Panc1 (cell line): ENCODE measurements around the gene EMC8. TPM values are rescaled to one million over a fixed set of nuclear protein-coding genes. Genes with fewer than 3 reads are reported as not detected.

Experiments used
- ATAC-seq: fragments of 200-7000 bp; cut with Tn5 transposase; 2 replicates; pipeline ENCODE4 v1.9.1; 2020; ENCODE audit warnings: mild to moderate bottlenecking, moderate library complexity
- BruUV-seq: library from RNA; stranded (reverse); fragments of 400-500 nt; replicated peaks from 2 replicates; lab custom pipeline; 2021; lab: Mats Ljungman, UMichigan
- CTCF ChIA-PET: fragments of 300-600 bp; sonication (Branson Sonifier 250); formaldehyde crosslinking; loops from one replicate; lab custom pipeline; 2022; ENCODE audit warnings: antibody characterized with exemption; lab: Charles Lee
- POLR2A ChIA-PET: fragments of 300-600 bp; sonication (Branson Sonifier 250); formaldehyde crosslinking; loops from one replicate; lab custom pipeline; 2022; ENCODE audit warnings: antibody characterized with exemption; lab: Charles Lee
- DNase-seq: peaks from one replicate; pipeline ENCODE4 v3.0.0-alpha.2; 2010; ENCODE audit warnings: low read depth, low spot score
- H3K27ac ChIP-seq: 2 replicates; pipeline ENCODE4 v1.5.1; 2011; ENCODE audit warnings: mild to moderate bottlenecking, low read length, inconsistent platforms
- H3K27me3 ChIP-seq: fragments of 200-500 bp; sonication (Bioruptor generic); 2 replicates; pipeline ENCODE4 v1.6.0; 2014; ENCODE audit warnings: low read length, inconsistent platforms; ENCODE audit not compliant: control insufficient read depth, insufficient read depth
- H3K36me3 ChIP-seq: fragments of 200-500 bp; sonication (Bioruptor generic); 2 replicates; pipeline ENCODE4 v1.5.1; 2014; ENCODE audit warnings: inconsistent platforms, mild to moderate bottlenecking, low read length, moderate library complexity; ENCODE audit not compliant: control insufficient read depth, insufficient read depth
- H3K4me1 ChIP-seq: 2 replicates; pipeline ENCODE4 v1.5.1; 2011; ENCODE audit warnings: inconsistent platforms, mild to moderate bottlenecking, low read length, moderate library complexity; ENCODE audit not compliant: control insufficient read depth, insufficient read depth
- H3K4me3 ChIP-seq, 2 experiments: 2 replicates each; pipeline ENCODE4 v1.5.1; 2011 to 2012; ENCODE audit warnings: low read depth in 2 of 2, low read length in 2 of 2, mild to moderate bottlenecking in 2 of 2, inconsistent platforms in 1 of 2, moderate library complexity in 1 of 2
- H3K9me3 ChIP-seq: fragments of 200-500 bp; sonication (Bioruptor generic); 2 replicates; pipeline ENCODE4 v1.5.1; 2014; ENCODE audit warnings: low read depth, mild to moderate bottlenecking, inconsistent platforms, low read length, moderate library complexity; ENCODE audit not compliant: control insufficient read depth, insufficient read depth
- POLR2AphosphoS5 ChIP-seq: IDR thresholded peaks from 2 replicates; pipeline ENCODE4 v1.6.1; 2012; ENCODE audit warnings: mild to moderate bottlenecking, low read depth, low read length, moderate library complexity
- SIN3A ChIP-seq: IDR thresholded peaks from 2 replicates; pipeline ENCODE4 v1.6.1; 2012; ENCODE audit warnings: low read depth, mild to moderate bottlenecking, low read length, moderate library complexity, borderline replicate concordance; ENCODE audit not compliant: insufficient read depth
- TCF7L2 ChIP-seq: IDR thresholded peaks from 2 replicates; pipeline ENCODE4 v1.6.1; 2011; ENCODE audit warnings: mild to moderate bottlenecking, low read depth, low read length, inconsistent platforms
- in situ Hi-C: cut with HindIII; loops from 2 replicates; pipeline ENCODE4 v1.10.0; 2016; ENCODE audit warnings: low sequenced_read_pairs, low pct_unique_long_range_greater_than_20kb
- intact Hi-C: fragments of 100-400 bp; cut with micrococcal nuclease; formaldehyde crosslinking; loops from one replicate; pipeline ENCODE4 v1.10.0; 2022; ENCODE audit not compliant: unreplicated experiment
- total RNA-seq: library from RNA; stranded (reverse); gene quantifications from one replicate; pipeline ENCODE4 v1.2.1, GENCODE V29; 2021; ENCODE audit not compliant: unreplicated experiment
- TF ChIP-seq, protein P1 (sequence below), 2 experiments: IDR thresholded peaks; 2 replicates each; pipeline ENCODE4 v1.6.1; 2011 to 2012; ENCODE audit warnings: low read depth in 2 of 2, control low read depth in 1 of 2, low read length in 1 of 2, mild to moderate bottlenecking in 1 of 2, moderate library complexity in 1 of 2; ENCODE audit not compliant: insufficient read depth in 1 of 2
- TF ChIP-seq, protein P2 (sequence below): fragments of 450-650 bp; IDR thresholded peaks from 2 replicates; pipeline ENCODE4 v1.5.1; 2017; ENCODE audit warnings: mild to moderate bottlenecking

Gene EMC8
- total RNA-seq, 1 experiment from 2014 or later = 39.1 TPM

DNA sequence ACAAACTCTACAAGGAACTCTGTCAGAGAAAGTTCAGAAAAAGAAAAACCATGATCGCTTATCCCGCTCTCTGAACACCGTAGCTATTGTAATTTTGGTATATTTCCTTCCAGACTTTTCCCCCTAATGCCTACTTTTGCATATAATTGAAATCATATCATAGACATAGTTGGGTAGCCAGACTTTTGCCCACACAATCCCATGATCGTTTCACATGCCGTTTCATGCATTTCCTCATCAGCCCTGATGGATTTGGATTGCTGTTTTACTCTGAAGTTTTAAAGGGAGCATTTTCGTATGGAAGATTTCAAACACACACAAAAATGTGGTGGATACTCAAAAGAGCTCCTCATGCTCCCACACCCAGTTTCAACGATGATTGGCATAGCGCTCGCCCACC, 31.5 kb upstream of the EMC8 start:
- POLR2A ChIA-PET = no interaction called here
- H3K4me3 ChIP-seq = no peak overlapping the region
- no peaks in the 10 kb centered on the region for H3K4me1 ChIP-seq
- BruUV-seq = no TSS peak
- H3K36me3 ChIP-seq = no peaks in the 10 kb centered on the region
- in situ Hi-C loops = no loop called here
- H3K9me3 ChIP-seq = no peaks in the 10 kb centered on the region
- no peak overlapping the region for H3K27ac ChIP-seq
- TF ChIP-seq TCF7L2 = no peak
- TF ChIP-seq, protein P1, sequence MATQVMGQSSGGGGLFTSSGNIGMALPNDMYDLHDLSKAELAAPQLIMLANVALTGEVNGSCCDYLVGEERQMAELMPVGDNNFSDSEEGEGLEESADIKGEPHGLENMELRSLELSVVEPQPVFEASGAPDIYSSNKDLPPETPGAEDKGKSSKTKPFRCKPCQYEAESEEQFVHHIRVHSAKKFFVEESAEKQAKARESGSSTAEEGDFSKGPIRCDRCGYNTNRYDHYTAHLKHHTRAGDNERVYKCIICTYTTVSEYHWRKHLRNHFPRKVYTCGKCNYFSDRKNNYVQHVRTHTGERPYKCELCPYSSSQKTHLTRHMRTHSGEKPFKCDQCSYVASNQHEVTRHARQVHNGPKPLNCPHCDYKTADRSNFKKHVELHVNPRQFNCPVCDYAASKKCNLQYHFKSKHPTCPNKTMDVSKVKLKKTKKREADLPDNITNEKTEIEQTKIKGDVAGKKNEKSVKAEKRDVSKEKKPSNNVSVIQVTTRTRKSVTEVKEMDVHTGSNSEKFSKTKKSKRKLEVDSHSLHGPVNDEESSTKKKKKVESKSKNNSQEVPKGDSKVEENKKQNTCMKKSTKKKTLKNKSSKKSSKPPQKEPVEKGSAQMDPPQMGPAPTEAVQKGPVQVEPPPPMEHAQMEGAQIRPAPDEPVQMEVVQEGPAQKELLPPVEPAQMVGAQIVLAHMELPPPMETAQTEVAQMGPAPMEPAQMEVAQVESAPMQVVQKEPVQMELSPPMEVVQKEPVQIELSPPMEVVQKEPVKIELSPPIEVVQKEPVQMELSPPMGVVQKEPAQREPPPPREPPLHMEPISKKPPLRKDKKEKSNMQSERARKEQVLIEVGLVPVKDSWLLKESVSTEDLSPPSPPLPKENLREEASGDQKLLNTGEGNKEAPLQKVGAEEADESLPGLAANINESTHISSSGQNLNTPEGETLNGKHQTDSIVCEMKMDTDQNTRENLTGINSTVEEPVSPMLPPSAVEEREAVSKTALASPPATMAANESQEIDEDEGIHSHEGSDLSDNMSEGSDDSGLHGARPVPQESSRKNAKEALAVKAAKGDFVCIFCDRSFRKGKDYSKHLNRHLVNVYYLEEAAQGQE (IDR thresholded peaks at IDR 0.05; ENCODE audit: insufficient read depth in 1 of 2, low read depth in 2 of 2, low read length in 1 of 2) = no peak
- TF ChIP-seq, protein P2, sequence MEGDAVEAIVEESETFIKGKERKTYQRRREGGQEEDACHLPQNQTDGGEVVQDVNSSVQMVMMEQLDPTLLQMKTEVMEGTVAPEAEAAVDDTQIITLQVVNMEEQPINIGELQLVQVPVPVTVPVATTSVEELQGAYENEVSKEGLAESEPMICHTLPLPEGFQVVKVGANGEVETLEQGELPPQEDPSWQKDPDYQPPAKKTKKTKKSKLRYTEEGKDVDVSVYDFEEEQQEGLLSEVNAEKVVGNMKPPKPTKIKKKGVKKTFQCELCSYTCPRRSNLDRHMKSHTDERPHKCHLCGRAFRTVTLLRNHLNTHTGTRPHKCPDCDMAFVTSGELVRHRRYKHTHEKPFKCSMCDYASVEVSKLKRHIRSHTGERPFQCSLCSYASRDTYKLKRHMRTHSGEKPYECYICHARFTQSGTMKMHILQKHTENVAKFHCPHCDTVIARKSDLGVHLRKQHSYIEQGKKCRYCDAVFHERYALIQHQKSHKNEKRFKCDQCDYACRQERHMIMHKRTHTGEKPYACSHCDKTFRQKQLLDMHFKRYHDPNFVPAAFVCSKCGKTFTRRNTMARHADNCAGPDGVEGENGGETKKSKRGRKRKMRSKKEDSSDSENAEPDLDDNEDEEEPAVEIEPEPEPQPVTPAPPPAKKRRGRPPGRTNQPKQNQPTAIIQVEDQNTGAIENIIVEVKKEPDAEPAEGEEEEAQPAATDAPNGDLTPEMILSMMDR = no peak
- no peak for TF ChIP-seq SIN3A
- TF ChIP-seq POLR2AphosphoS5 = no peak
- DNase-seq (no peak), ATAC-seq (no peak)
- peaks cover 3% of the 10 kb centered on the region; the same call in 1 of the 2 replicates for H3K27me3 ChIP-seq
- CTCF ChIA-PET = no interaction called here
- intact Hi-C loops = no loop called here

DNA sequence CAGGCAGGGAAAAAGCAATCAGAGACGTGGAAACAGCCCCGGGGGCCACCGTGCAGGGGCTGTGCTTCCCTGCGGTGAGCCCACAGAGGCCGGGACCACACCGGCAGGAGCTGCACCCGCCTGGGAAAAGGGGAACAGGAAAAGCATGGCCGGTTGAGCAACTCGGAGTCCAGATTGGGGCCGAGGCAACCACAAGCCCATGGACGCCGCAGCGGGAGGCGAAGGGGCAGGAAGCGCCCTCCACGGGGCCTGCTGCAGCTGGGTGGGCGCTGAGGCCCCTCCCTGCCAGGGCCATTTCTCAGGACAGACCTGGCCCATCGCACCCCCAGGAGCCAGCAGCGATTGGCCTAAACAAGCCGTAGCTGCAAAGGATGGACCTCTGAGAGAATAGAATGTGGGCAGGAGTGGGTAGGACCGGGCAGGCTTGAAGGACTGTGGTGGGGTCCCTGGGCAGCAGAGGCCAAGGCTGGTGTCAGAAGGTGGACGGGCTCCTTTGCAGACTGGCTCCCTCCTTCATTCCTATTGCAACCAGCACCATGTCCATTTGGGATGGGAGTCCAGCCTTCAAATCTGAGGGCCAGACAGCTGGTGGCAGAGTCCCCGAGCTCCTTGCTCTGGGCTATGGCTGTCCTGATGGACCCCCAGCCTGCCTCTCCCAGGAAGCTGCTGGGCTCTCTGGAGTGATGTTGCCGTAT, 30.6 kb upstream of the EMC8 start:
- DNase-seq (no peak), ATAC-seq (no peak)
- intact Hi-C loops (loop anchor here (10.0 kb wide), 1 partner anchor 65 kb away; the partner anchor contains the start of gene IRF8), in situ Hi-C loops (no loop called here)
- Histone ChIP-seq H3K36me3 (no peaks in the 10 kb centered on the region), H3K9me3 (no peaks in the 10 kb centered on the region), H3K4me1 (no peaks in the 10 kb centered on the region), H3K4me3 (no peak overlapping the region), H3K27me3 (peaks cover 3% of the 10 kb centered on the region; the same call in 1 of the 2 replicates), H3K27ac (no peak overlapping the region)
- TF ChIP-seq SIN3A (no peak), POLR2AphosphoS5 (no peak), TCF7L2 (no peak)
- TF ChIP-seq, protein P2 = no peak
- TF ChIP-seq, protein P1 (IDR thresholded peaks at IDR 0.05; ENCODE audit: insufficient read depth in 1 of 2, low read depth in 2 of 2, low read length in 1 of 2) = no peak
- POLR2A ChIA-PET = no interaction called here
- CTCF ChIA-PET = no interaction called here
- BruUV-seq = no TSS peak
